ENCODE measurements around the gene FSHB. TPM values are rescaled to one million over a fixed set of nuclear protein-coding genes. Genes with fewer than 3 reads are reported as not detected.

FSHB gene
- total and polyA plus RNA-seq, 9 of the 15 experiments (the other 6 are each of a cell fraction or from before 2014, with no cell fraction given), result not detected

- Histone ChIP-seq H3K4me2 (ENCODE audit: insufficient read depth, low read length) (no peak overlapping the region), H2AFZ (ENCODE audit: low read depth, low read length) (no peak overlapping the region), H3K79me2 (ENCODE audit: control insufficient read depth, insufficient read depth, low read length) (no peaks in the 10 kb centered on the region), H3K27ac (ENCODE audit: extremely low read depth, low read depth, low read length) (no peak overlapping the region), H3K9me3 (replicated peaks; ENCODE audit: control insufficient read depth, insufficient read depth, low read depth, low read length) (no peaks in the 10 kb centered on the region), H3K36me3 (ENCODE audit: control insufficient read depth, insufficient read depth, low read length) (no peaks in the 10 kb centered on the region), H3K9me1 (ENCODE audit: control insufficient read depth, insufficient read depth, low read length) (no peaks in the 10 kb centered on the region), H4K20me1 (replicated peaks; ENCODE audit: control insufficient read depth, insufficient read depth, low read length) (no peaks in the 10 kb centered on the region), H3K9ac (ENCODE audit: insufficient read depth in 1 of 2, low read depth in 2 of 2, low read length in 2 of 2) (no peak overlapping the region), H3K4me1 (replicated peaks in 1 of 2; ENCODE audit: control insufficient read depth in 2 of 2, insufficient read depth in 2 of 2, low read length in 2 of 2) (no peaks in the 10 kb centered on the region), H3K27me3 (ENCODE audit: control insufficient read depth in 2 of 2, insufficient read depth in 2 of 2, low read length in 2 of 2) (no peaks in the 10 kb centered on the region), H3K4me3 (no peak overlapping the region)
- ATAC-seq (no peak), DNase-seq (ENCODE audit: extremely low read depth in 1 of 4, low spot score in 3 of 4) (no peak), FAIRE-seq (no peak)
- ChIA-PET POLR2A (no interaction called here), CTCF (ENCODE audit: low intra/inter-chr PET ratio) (no interaction called here)
- TF ChIP-seq MIER1 (IDR thresholded peaks at IDR 0.05; ENCODE audit: low read depth) (no peak), NR4A1 (CRISPR knock-in tag; IDR thresholded peaks at IDR 0.05) (no peak), NR4A1 (tag; IDR thresholded peaks at IDR 0.05) (no peak), ZNF584 (CRISPR knock-in tag; IDR thresholded peaks at IDR 0.05; ENCODE audit: low read depth) (no peak), CHAMP1 (IDR thresholded peaks at IDR 0.05) (no peak), ZNF24 (IDR thresholded peaks at IDR 0.05) (no peak)
- BruUV-seq (replicated peaks), result no TSS peak
- in situ Hi-C loops (cut with MboI) (no loop called here), intact Hi-C loops (cut with micrococcal nuclease) (no loop called here)
These were observed 46.4 kb downstream of the FSHB start for GRCh38 chr11:30277176-30277575.
